ENCODE measurements around the gene DEDD.

The DEDD gene

DNA sequence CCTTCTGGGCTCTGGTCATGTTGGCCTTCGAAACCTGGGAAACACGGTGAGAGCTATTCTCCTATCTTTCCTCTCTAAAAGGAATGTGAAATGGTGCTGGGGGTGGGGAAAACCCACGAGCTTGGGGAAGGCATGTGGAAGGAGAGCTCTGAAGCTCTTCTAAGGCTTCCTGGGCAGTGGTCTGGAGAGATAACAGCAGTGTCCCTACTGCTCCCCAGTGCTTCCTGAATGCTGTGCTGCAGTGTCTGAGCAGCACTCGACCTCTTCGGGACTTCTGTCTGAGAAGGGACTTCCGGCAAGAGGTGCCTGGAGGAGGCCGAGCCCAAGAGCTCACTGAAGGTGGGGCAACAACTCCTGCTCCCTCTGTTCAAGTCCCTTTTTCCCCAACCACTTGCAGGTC is 29.6 kb upstream of the DEDD start:
- H3K27ac ChIP-seq, result no peak overlapping the region
- peak in 1 of 2 donors; percentile 45 for DNase-seq

DNA sequence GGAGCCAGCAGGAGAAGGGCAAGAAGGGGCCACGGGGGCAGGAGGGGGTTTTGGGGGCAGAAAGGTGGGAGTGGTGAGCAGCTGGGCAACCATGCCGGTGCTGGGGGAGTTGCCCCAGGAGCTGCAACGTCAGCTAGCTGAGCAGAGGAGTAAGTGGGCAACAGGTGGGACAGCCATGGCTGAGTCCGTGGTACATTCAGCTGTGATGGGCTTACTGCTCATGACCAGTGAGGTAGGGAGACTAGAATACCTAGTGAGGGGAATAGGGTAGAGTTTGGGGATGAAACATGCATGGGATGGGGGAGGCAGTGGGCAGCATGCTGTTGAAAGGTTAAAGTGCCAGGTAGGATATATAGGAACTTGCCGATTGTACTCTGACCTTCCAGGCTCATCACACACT is 29.2 kb upstream of the DEDD start:
- Histone ChIP-seq H3K4me3 (no peak overlapping the region), H3K27me3 (no peaks in the 10 kb centered on the region), H3K27ac (no peak overlapping the region), H3K36me3 (peaks cover 0 to 60% (median 21%) of the 10 kb centered on the region in 3 donors), H3K4me1 (peaks cover 0 to 43% (median 31%) of the 10 kb centered on the region in 4 donors), H3K9me3 (no peaks in the 10 kb centered on the region)
- intact Hi-C loops (cut with DNase I; ENCODE audit: low total_unique reads), result no loop called here
- DNase-seq, result peak in 1 of 2 donors; percentile 45
- TF ChIP-seq CTCF (IDR thresholded peaks at IDR 0.05), result no peak

More for the DNA sequence above, 29.6 kb upstream of the DEDD start:
- no peaks in the 10 kb centered on the region for H3K27me3 ChIP-seq
- H3K4me1 ChIP-seq, result peaks cover 0 to 47% (median 34%) of the 10 kb centered on the region in 4 donors
- H3K9me3 ChIP-seq, result no peaks in the 10 kb centered on the region
- H3K4me3 ChIP-seq, result no peak overlapping the region
- H3K36me3 ChIP-seq, result peaks cover 0 to 56% (median 17%) of the 10 kb centered on the region in 3 donors
- intact Hi-C loops (cut with DNase I; ENCODE audit: low total_unique reads), result no loop called here
- no peak for TF ChIP-seq CTCF (IDR thresholded peaks at IDR 0.05)

DNA sequence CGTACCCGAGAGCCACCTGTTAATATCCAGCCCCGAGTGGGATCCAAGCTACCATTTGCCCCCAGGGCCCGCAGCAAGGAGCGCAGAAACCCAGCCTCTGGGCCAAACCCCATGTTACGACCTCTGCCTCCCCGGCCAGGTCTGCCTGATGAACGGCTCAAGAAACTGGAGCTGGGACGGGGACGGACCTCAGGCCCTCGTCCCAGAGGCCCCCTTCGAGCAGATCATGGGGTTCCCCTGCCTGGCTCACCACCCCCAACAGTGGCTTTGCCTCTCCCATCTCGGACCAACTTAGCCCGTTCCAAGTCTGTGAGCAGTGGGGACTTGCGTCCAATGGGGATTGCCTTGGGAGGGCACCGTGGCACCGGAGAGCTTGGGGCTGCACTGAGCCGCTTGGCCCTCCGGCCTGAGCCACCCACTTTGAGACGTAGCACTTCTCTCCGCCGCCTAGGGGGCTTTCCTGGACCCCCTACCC is 28.2 kb upstream of the DEDD start:
- H3K9me3 ChIP-seq, result no peaks in the 10 kb centered on the region
- peak in 1 of 2 donors; percentile 63 for DNase-seq
- H3K4me1 ChIP-seq, result peaks cover 0 to 41% (median 31%) of the 10 kb centered on the region in 4 donors
- peak overlapping the region in 1 of 2 donors; percentile 95 for H3K27ac ChIP-seq
- TF ChIP-seq CTCF (IDR thresholded peaks at IDR 0.05), result no peak
- H3K27me3 ChIP-seq, result no peaks in the 10 kb centered on the region
- peak overlapping the region in 1 of 2 donors; percentile 83 for H3K4me3 ChIP-seq
- H3K36me3 ChIP-seq, result peaks cover 0 to 60% (median 22%) of the 10 kb centered on the region in 3 donors
- intact Hi-C loops (cut with DNase I; ENCODE audit: low total_unique reads), result no loop called here

DNA sequence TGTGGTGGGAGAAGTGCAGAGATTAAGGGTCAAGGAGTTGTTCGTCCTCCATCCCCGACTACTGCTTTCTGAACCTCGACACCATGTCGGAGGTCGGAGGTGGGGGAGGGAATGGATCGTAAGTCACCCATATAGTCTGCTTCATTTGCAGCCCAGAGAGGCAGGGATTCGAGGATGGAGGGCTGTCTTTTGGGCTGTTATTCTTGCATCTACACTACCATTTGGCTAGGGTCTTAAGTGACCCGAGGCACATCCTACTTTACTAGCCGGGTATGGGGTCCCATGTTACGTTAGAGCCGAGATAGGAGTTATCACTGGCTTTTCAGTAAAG is 27.4 kb upstream of the DEDD start:
- peak overlapping the region; percentile 83 to 92 for H3K4me3 ChIP-seq
- H3K36me3 ChIP-seq, result peaks cover 0 to 58% (median 22%) of the 10 kb centered on the region in 3 donors

GRCh38 chr1:161159087-161159912 is 26.8 kb upstream of the DEDD start, which contains the start of gene USP21:
USP21 (plus strand) TSS chr1:161159500; CDS start chr1:161160641, 1,141 bp downstream.
- Histone ChIP-seq H3K9me3 (no peaks in the 10 kb centered on the region), H3K4me1 (peaks cover 0 to 42% (median 34%) of the 10 kb centered on the region in 4 donors), H3K4me3 (peak within 1 kb of the TSS; percentile 83 to 92), H3K36me3 (peaks cover 0 to 52% (median 22%) of the 10 kb centered on the region in 3 donors), H3K27me3 (no peaks in the 10 kb centered on the region), H3K27ac (peak within 1 kb of the TSS; percentile 90 to 95)
- intact Hi-C loops (cut with DNase I; ENCODE audit: low total_unique reads), result no loop called here
- no peak for TF ChIP-seq CTCF (IDR thresholded peaks at IDR 0.05)
- peak; percentile 93 to 95 for DNase-seq

More for the DNA sequence above, 27.4 kb upstream of the DEDD start:
- Histone ChIP-seq H3K27me3 (no peaks in the 10 kb centered on the region), H3K4me1 (peaks cover 0 to 39% (median 29%) of the 10 kb centered on the region in 4 donors), H3K27ac (peak overlapping the region; percentile 90 to 95), H3K9me3 (no peaks in the 10 kb centered on the region)
- TF ChIP-seq CTCF (IDR thresholded peaks at IDR 0.05), result no peak
- DNase-seq, result no peak
- intact Hi-C loops (cut with DNase I; ENCODE audit: low total_unique reads), result no loop called here

Data from tibial artery (tissue), 4 donors.